Uterus (tissue), 4 donors: ENCODE data around the gene FCGBP. TPM values are rescaled to one million over a fixed set of nuclear protein-coding genes. Genes with fewer than 3 reads are reported as not detected.

ENCODE experiments used
- DNase-seq, 2 donors: peaks; one replicate each; pipeline ENCODE4 v3.0.0-alpha.2; 2019 to 2020
- H3K27ac ChIP-seq, 2 donors: fragments of 200-600 bp; sonication (generic); 1 replicate in 1 of 2; 2 replicates in 1 of 2; pipeline ENCODE4 v1.5.1; 2016 to 2018
- H3K27me3 ChIP-seq, 2 donors: fragments of 200-600 bp; sonication (generic); one replicate each; pipeline ENCODE4 v1.5.1; 2018 to 2019; ENCODE audit warnings: control low read depth in 1 of 2
- H3K36me3 ChIP-seq, 2 donors: fragments of 200-600 bp; sonication (generic); one replicate each; pipeline ENCODE4 v1.5.1; 2019; ENCODE audit warnings: control low read depth in 1 of 2
- H3K4me1 ChIP-seq, 2 donors: fragments of 200-600 bp; sonication (generic); one replicate each; pipeline ENCODE4 v1.5.1; 2018 to 2019; ENCODE audit warnings: control low read depth in 1 of 2
- H3K4me3 ChIP-seq, 2 donors: fragments of 200-600 bp; sonication (generic); 1 replicate in 1 of 2; 2 replicates in 1 of 2; pipeline ENCODE4 v1.5.1; 2018 to 2019; ENCODE audit warnings: mild to moderate bottlenecking in 1 of 2
- H3K9me3 ChIP-seq, 2 donors: fragments of 200-600 bp; sonication (generic); one replicate each; pipeline ENCODE4 v1.5.1; 2019; ENCODE audit warnings: control low read depth in 1 of 2
- POLR2A ChIP-seq, 2 donors: fragments of 450-650 bp; IDR thresholded peaks; one replicate each; pipeline ENCODE4 v1.6.1; 2016; ENCODE audit warnings: antibody characterized with exemption in 2 of 2, mild to moderate bottlenecking in 1 of 2, moderate library complexity in 1 of 2
- intact Hi-C: fragments of 100-400 bp; cut with DNase I; formaldehyde crosslinking; loops from one replicate; pipeline ENCODE4 v1.15.1; 2023; ENCODE audit warnings: low total_unique reads
- total RNA-seq, 4 donors: library from RNA; depleted of rRNA in 3 of 4; stranded (reverse); fragments of >200 nt in 3 of 4; gene quantifications; one replicate each; pipeline versions ENCODE4 v1.1.0 to v1.2.4, GENCODE V29; 2014 to 2023
- TF ChIP-seq, protein P1 (sequence below), 4 experiments: fragments of 200-600 bp in 2 of 4; fragments of 450-650 bp in 2 of 4; sonication (generic) in 2 of 4; IDR thresholded peaks; one replicate each; pipeline ENCODE4 v1.5.1; 2016 to 2019; ENCODE audit warnings: antibody characterized with exemption in 4 of 4, mild to moderate bottlenecking in 2 of 4, moderate library complexity in 1 of 4
- donor health status: DM: yes; HTN: yes; CAD: no.

Gene FCGBP
- total RNA-seq, result 10 to 100 TPM in 3 of 4 donors, 1 to 10 TPM in 1; 3.8 to 34.7 (median 11.4) TPM

GRCh38 chr19:39934584-39935363, at the start of gene FCGBP:
TSS of gene FCGBP (minus strand) at chr19:39934634.
- TF ChIP-seq, protein P1, sequence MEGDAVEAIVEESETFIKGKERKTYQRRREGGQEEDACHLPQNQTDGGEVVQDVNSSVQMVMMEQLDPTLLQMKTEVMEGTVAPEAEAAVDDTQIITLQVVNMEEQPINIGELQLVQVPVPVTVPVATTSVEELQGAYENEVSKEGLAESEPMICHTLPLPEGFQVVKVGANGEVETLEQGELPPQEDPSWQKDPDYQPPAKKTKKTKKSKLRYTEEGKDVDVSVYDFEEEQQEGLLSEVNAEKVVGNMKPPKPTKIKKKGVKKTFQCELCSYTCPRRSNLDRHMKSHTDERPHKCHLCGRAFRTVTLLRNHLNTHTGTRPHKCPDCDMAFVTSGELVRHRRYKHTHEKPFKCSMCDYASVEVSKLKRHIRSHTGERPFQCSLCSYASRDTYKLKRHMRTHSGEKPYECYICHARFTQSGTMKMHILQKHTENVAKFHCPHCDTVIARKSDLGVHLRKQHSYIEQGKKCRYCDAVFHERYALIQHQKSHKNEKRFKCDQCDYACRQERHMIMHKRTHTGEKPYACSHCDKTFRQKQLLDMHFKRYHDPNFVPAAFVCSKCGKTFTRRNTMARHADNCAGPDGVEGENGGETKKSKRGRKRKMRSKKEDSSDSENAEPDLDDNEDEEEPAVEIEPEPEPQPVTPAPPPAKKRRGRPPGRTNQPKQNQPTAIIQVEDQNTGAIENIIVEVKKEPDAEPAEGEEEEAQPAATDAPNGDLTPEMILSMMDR (IDR thresholded peaks at IDR 0.05), result no peak
- TF ChIP-seq POLR2A (IDR thresholded peaks at IDR 0.05), result no peak
- no peaks in the 10 kb centered on the region for H3K9me3 ChIP-seq
- H3K36me3 ChIP-seq, result no peaks in the 10 kb centered on the region
- H3K4me1 ChIP-seq, result no peaks in the 10 kb centered on the region
- DNase-seq, result no peak
- no peaks in the 10 kb centered on the region for H3K27me3 ChIP-seq
- intact Hi-C loops, result no loop called here
- no peak within 1 kb of the TSS for H3K4me3 ChIP-seq
- H3K27ac ChIP-seq, result no peak within 1 kb of the TSS

- H3K36me3 ChIP-seq, result no peaks in the 10 kb centered on the region
Measured at GRCh38 chr19:39983695-39984300, 49.4 kb upstream of the FCGBP start.

DNA sequence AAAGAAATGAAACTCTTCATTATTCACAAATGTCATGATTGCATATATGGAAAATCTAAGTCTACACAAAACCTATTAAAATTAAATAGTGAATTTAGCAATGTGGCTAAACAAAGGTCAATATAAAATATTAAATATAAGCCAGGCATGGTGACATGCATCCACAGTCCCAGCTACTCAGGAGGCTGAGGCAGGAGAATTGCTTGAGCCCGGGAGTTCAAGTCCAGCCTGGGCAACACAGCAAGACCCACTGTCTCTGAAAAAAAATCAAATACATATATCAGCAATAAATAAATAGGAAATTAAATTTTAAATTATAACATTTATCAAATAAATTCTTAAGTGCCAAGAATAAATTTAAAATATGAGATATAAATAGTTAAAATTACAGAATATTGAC, 48.4 kb upstream of the FCGBP start:
- TF ChIP-seq, protein P1 (IDR thresholded peaks at IDR 0.05), result no peak
- TF ChIP-seq POLR2A (IDR thresholded peaks at IDR 0.05), result no peak
- H3K9me3 ChIP-seq, result peaks cover 0 to 27% of the 10 kb centered on the region in 2 donors

More at GRCh38 chr19:39983695-39984300, 49.4 kb upstream of the FCGBP start:
- H3K27me3 ChIP-seq, result no peaks in the 10 kb centered on the region
- H3K4me3 ChIP-seq, result no peak overlapping the region
- H3K27ac ChIP-seq, result no peak overlapping the region
- TF ChIP-seq, protein P1 (IDR thresholded peaks at IDR 0.05), result no peak
- TF ChIP-seq POLR2A (IDR thresholded peaks at IDR 0.05), result no peak
- no peaks in the 10 kb centered on the region for H3K4me1 ChIP-seq
- H3K9me3 ChIP-seq, result peaks cover 0 to 31% of the 10 kb centered on the region in 2 donors
- intact Hi-C loops, result no loop called here
- no peak for DNase-seq

GRCh38 chr19:39974377-39975155, 40.1 kb upstream of the FCGBP start:
- TF ChIP-seq POLR2A (IDR thresholded peaks at IDR 0.05), result no peak
- TF ChIP-seq, protein P1 (IDR thresholded peaks at IDR 0.05), result no peak
- intact Hi-C loops, result no loop called here

More for the DNA sequence above, 48.4 kb upstream of the FCGBP start:
- H3K4me3 ChIP-seq, result no peak overlapping the region
- H3K27ac ChIP-seq, result no peak overlapping the region
- intact Hi-C loops, result no loop called here
- no peaks in the 10 kb centered on the region for H3K4me1 ChIP-seq
- no peaks in the 10 kb centered on the region for H3K27me3 ChIP-seq
- no peak for DNase-seq
- no peaks in the 10 kb centered on the region for H3K36me3 ChIP-seq

More at GRCh38 chr19:39974377-39975155, 40.1 kb upstream of the FCGBP start:
- Histone ChIP-seq H3K36me3 (no peaks in the 10 kb centered on the region), H3K9me3 (no peaks in the 10 kb centered on the region), H3K4me3 (no peak overlapping the region), H3K4me1 (no peaks in the 10 kb centered on the region), H3K27me3 (no peaks in the 10 kb centered on the region), H3K27ac (no peak overlapping the region)
- DNase-seq, result no peak
